ENCODE measurements around the gene TBC1D10A. TPM values are rescaled to one million over a fixed set of nuclear protein-coding genes. Genes with fewer than 3 reads are reported as not detected.

TBC1D10A gene
- total RNA-seq, 1 experiment from 2014 or later: 11.1 TPM

DNA sequence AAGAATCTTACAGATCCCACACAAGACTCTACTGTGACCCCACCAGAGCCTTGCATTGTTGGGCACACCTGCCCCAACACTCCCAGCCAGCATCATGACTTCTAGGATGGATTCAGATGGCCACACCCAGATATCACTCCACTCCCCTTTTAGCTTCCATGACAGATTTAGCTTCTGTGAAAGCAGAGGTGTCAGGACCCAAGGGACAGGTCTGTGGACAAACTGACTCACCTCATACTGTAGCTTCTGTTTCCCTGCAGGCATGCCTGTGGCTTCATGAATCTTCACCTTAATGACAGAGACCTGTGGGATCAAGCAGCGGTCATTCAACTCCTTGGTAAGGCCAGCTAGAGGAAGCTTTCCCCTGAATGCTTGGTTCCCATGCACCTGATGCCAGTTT lies 8.5 kb upstream of the TBC1D10A start (continued):
- TF ChIP-seq, protein P1, sequence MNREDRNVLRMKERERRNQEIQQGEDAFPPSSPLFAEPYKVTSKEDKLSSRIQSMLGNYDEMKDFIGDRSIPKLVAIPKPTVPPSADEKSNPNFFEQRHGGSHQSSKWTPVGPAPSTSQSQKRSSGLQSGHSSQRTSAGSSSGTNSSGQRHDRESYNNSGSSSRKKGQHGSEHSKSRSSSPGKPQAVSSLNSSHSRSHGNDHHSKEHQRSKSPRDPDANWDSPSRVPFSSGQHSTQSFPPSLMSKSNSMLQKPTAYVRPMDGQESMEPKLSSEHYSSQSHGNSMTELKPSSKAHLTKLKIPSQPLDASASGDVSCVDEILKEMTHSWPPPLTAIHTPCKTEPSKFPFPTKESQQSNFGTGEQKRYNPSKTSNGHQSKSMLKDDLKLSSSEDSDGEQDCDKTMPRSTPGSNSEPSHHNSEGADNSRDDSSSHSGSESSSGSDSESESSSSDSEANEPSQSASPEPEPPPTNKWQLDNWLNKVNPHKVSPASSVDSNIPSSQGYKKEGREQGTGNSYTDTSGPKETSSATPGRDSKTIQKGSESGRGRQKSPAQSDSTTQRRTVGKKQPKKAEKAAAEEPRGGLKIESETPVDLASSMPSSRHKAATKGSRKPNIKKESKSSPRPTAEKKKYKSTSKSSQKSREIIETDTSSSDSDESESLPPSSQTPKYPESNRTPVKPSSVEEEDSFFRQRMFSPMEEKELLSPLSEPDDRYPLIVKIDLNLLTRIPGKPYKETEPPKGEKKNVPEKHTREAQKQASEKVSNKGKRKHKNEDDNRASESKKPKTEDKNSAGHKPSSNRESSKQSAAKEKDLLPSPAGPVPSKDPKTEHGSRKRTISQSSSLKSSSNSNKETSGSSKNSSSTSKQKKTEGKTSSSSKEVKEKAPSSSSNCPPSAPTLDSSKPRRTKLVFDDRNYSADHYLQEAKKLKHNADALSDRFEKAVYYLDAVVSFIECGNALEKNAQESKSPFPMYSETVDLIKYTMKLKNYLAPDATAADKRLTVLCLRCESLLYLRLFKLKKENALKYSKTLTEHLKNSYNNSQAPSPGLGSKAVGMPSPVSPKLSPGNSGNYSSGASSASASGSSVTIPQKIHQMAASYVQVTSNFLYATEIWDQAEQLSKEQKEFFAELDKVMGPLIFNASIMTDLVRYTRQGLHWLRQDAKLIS (CRISPR knock-in tag; IDR thresholded peaks at IDR 0.05; ENCODE audit: borderline replicate concordance): no peak
- TF ChIP-seq CREB1 (CRISPR knock-in tag; IDR thresholded peaks at IDR 0.05): no peak

DNA sequence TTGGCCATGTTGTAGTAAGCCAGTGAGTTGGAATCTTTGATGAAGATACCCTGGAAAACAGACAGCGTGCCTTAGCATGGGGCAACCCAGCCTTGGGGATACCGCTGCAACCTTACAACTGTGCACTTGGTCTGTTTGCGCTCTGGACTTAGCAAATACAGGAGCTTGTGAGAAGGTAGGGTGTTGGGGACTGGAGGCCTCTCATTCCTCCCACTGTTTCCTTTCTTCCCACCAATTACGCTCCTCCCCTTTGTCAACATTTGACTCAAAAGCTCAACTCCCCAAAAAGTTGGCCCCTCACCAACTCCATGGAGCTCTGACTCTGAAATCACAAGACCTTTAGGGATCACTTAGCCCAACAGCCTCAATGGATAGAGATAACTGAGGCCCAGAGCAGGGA lies 7.9 kb upstream of the TBC1D10A start:
- Mint-ChIP-seq H3K27ac (no peak overlapping the region), H3K4me1 (no peaks in the 10 kb centered on the region), H3K27me3 (ENCODE audit: low read depth) (no peaks in the 10 kb centered on the region), H3K36me3 (peaks cover 73% of the 10 kb centered on the region), H3K9me3 (no peaks in the 10 kb centered on the region), H3K4me3 (no peak overlapping the region)
- ChIA-PET CTCF (interaction anchor here (0.6 kb wide), 1 partner anchor 26 kb away, joined by 5 read pairs; no protein-coding TSS in a partner anchor), POLR2A (no interaction called here)
- TF ChIP-seq, protein P2, sequence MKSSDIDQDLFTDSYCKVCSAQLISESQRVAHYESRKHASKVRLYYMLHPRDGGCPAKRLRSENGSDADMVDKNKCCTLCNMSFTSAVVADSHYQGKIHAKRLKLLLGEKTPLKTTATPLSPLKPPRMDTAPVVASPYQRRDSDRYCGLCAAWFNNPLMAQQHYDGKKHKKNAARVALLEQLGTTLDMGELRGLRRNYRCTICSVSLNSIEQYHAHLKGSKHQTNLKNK (CRISPR knock-in tag; IDR thresholded peaks at IDR 0.05): no peak
- TF ChIP-seq, protein P3, sequence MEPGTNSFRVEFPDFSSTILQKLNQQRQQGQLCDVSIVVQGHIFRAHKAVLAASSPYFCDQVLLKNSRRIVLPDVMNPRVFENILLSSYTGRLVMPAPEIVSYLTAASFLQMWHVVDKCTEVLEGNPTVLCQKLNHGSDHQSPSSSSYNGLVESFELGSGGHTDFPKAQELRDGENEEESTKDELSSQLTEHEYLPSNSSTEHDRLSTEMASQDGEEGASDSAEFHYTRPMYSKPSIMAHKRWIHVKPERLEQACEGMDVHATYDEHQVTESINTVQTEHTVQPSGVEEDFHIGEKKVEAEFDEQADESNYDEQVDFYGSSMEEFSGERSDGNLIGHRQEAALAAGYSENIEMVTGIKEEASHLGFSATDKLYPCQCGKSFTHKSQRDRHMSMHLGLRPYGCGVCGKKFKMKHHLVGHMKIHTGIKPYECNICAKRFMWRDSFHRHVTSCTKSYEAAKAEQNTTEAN (CRISPR knock-in tag; IDR thresholded peaks at IDR 0.05): no peak
- TF ChIP-seq OVOL2 (CRISPR knock-in tag; IDR thresholded peaks at IDR 0.05; ENCODE audit: borderline replicate concordance) (no peak), MYBL2 (CRISPR knock-in tag; IDR thresholded peaks at IDR 0.05) (no peak), ZNF232 (CRISPR knock-in tag; IDR thresholded peaks at IDR 0.05) (no peak), FOXK1 (CRISPR knock-in tag; IDR thresholded peaks at IDR 0.05) (no peak)
- TF ChIP-seq, protein P4, sequence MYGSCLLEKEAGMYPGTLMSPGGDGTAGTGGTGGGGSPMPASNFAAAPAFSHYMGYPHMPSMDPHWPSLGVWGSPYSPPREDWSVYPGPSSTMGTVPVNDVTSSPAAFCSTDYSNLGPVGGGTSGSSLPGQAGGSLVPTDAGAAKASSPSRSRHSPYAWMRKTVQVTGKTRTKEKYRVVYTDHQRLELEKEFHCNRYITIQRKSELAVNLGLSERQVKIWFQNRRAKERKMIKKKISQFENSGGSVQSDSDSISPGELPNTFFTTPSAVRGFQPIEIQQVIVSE (CRISPR knock-in tag; IDR thresholded peaks at IDR 0.05; ENCODE audit: borderline replicate concordance): no peak
- TF ChIP-seq, protein P5, sequence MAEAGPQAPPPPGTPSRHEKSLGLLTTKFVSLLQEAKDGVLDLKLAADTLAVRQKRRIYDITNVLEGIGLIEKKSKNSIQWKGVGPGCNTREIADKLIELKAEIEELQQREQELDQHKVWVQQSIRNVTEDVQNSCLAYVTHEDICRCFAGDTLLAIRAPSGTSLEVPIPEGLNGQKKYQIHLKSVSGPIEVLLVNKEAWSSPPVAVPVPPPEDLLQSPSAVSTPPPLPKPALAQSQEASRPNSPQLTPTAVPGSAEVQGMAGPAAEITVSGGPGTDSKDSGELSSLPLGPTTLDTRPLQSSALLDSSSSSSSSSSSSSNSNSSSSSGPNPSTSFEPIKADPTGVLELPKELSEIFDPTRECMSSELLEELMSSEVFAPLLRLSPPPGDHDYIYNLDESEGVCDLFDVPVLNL (CRISPR knock-in tag; IDR thresholded peaks at IDR 0.05; ENCODE audit: borderline replicate concordance, low read depth): no peak
- no peak for ATAC-seq
- no peak for DNase-seq (ENCODE audit: low spot score)

DNA sequence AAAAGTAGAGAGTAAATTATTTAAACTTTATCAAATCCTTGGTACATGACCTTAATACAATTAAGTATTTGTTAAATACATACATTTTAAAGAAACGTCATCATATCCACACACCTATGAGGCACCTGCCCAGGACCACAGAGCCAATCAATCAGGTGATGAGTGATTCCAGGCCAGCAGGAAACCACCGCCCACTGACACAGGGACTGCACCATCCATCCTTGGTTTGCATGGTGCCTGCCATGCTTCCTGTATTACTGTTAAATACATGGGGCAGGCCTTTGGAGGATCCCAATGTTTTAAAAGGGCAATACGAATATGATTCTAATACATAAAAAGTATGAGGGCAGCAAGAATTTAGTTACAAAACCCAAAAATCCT lies 7.0 kb upstream of the TBC1D10A start:
- peaks cover 63% of the 10 kb centered on the region for H3K36me3 Mint-ChIP-seq
- ATAC-seq: no peak
- CTCF ChIA-PET: no interaction called here
- H3K4me3 Mint-ChIP-seq: no peak overlapping the region
- TF ChIP-seq, protein P6, sequence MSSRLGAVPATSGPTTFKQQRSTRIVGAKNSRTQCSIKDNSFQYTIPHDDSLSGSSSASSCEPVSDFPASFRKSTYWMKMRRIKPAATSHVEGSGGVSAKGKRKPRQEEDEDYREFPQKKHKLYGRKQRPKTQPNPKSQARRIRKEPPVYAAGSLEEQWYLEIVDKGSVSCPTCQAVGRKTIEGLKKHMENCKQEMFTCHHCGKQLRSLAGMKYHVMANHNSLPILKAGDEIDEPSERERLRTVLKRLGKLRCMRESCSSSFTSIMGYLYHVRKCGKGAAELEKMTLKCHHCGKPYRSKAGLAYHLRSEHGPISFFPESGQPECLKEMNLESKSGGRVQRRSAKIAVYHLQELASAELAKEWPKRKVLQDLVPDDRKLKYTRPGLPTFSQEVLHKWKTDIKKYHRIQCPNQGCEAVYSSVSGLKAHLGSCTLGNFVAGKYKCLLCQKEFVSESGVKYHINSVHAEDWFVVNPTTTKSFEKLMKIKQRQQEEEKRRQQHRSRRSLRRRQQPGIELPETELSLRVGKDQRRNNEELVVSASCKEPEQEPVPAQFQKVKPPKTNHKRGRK (CRISPR knock-in tag; IDR thresholded peaks at IDR 0.05; ENCODE audit: borderline replicate concordance): no peak
- no peak for TF ChIP-seq ZNF219 (CRISPR knock-in tag; IDR thresholded peaks at IDR 0.05; ENCODE audit: borderline replicate concordance)
- TF ChIP-seq, protein P7, sequence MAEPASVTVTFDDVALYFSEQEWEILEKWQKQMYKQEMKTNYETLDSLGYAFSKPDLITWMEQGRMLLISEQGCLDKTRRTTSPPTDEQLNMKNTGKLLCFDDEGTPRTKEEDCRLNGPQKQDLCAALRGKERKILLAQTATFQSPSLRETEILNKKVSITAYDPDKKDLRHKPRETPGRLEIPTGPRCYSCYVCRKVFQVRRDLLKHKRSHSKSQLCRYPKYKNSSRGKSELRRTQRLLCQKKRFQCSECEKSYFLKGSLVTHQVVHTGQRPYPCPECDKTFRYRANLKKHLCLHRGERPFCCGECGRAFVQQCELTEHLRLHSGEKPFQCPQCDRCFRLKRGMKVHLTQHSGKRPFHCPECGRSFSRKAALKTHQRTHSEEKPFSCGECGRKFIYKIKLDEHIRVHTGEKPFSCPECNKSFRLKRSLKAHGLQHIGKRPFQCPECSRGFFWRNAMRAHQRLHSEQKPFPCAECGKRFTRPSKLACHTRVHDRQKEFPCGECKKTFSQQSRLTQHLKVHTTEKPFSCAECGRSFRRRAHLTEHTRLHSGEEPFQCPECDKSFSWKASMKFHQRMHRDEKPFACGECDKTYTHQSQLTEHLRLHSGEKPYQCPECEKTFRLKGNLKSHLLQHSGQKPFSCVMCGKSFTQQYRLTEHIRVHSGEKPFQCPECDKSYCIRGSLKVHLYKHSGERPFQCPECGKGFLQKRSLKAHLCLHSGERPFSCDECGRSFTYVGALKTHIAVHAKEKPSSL (CRISPR knock-in tag; conservative IDR thresholded peaks at IDR 0.05): no peak
- TF ChIP-seq, protein P8, sequence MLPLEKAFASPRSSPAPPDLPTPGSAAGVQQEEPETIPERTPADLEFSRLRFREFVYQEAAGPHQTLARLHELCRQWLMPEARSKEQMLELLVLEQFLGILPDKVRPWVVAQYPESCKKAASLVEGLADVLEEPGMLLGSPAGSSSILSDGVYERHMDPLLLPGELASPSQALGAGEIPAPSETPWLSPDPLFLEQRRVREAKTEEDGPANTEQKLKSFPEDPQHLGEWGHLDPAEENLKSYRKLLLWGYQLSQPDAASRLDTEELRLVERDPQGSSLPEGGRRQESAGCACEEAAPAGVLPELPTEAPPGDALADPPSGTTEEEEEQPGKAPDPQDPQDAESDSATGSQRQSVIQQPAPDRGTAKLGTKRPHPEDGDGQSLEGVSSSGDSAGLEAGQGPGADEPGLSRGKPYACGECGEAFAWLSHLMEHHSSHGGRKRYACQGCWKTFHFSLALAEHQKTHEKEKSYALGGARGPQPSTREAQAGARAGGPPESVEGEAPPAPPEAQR (CRISPR knock-in tag; IDR thresholded peaks at IDR 0.05): no peak
- H3K27ac Mint-ChIP-seq: no peak overlapping the region
- no peaks in the 10 kb centered on the region for H3K4me1 Mint-ChIP-seq
- no peak for DNase-seq (ENCODE audit: low spot score)
- POLR2A ChIA-PET: no interaction called here
- H3K9me3 Mint-ChIP-seq: no peaks in the 10 kb centered on the region
- no peaks in the 10 kb centered on the region for H3K27me3 Mint-ChIP-seq (ENCODE audit: low read depth)
